HuH-7 (cell line): Measurements from ENCODE around the gene ATP2C2.
"Not testable (repeated sequence)": the region's sequence is repeated elsewhere in the genome, so short reads cannot be mapped to it uniquely, and the experiment has no call there.

Experiments
- DNase-seq: peaks from one replicate; pipeline ENCODE4 v3.0.0; 2011; ENCODE audit warnings: low spot score

ATP2C2 gene

DNA sequence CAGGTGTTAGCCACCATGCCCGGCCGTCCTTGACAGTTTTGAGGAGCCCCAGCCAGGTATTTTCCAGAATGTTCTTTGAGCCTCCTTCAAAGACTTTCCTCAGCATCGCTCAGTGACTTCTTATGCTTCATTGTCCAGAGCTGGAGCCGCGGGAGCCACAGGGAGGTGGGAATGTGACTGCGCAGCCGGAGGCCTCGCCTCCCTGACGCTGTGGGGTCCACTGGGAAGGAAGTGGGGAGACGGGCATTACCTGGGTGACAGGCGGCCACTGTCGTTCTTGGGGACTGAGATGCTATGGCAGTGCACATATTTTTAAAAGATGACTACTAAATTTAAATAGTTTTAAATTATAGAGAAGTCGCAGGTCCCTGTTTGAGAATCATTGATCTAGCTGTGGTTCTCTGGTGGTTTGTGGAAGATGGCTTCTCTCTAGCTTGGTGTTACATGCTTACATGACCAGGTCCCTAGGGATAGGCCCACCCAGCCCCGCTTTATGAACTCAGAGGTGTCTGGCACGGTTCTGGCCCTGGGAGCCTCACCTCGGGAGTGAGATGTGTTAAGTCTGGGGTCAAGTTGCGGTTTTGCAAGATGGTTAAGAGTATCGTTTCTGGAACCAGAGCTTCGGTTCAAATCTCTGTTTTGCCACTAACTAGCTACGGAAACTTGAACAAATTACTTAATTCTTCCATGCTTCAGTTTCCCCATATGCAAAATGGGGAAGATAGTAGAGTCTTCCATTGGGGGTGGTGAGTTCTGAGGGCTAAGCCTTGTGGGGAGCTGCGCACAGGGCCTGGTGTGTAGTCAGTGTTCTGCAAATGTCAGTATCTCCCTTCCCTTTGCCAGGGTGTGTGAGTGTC lies 53.0 kb downstream of the ATP2C2 start:
- DNase-seq, result no peak

DNA sequence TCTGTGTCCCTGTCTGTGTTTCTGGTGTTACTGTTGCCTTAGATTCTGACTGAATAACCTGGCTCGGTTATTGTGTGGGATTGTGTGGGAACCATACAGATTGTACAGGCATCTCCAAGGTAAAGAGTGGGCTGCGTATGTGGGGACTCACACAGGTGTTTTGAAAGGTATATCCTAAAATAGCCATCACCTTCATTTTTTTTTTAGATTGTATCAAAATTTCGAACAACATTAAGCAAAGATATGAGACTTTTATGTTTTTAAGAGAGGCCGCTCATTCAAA lies 53.5 kb downstream of the ATP2C2 start:
- DNase-seq, result no peak

DNA sequence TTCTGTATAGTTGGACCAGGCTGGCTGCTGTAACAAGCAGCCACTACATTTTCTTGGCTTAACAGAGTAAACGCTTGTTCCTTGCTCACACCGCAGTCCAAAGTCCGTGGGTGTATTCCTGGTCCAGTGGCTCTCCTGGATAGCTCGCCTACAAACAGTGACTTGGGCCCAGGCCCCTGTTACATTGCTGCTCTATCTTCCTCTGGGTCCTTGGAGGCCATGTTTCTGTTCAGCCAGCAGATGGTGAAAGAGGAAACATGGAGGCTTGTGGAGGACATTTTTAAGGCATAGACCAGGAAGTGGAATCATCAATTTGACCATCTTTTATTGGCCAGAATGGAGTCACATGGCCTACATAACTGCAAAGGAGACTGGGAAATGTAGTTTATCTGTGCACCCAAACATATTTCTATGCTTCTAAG lies 55.1 kb downstream of the ATP2C2 start:
- DNase-seq, result peak; percentile 63

DNA sequence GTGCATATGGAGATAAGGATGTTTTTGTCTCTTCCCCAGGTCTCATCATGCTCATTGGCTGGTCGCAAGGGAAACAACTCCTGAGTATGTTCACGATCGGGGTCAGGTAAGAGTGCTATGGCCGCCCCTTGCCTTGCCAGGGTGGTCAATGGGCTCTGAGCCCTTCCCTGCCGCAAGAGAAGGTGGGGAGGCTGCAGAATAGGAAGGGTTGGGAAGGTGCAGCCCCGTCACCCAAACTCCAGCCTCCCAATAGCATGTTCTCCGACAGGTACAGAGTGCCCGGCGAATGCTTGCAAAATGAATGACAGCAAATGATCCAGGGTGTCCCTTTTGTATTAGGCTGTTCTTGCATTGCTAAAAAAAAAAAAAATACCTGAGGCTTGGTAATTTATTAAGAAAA lies 57.4 kb downstream of the ATP2C2 start:
- DNase-seq, result no peak

DNA sequence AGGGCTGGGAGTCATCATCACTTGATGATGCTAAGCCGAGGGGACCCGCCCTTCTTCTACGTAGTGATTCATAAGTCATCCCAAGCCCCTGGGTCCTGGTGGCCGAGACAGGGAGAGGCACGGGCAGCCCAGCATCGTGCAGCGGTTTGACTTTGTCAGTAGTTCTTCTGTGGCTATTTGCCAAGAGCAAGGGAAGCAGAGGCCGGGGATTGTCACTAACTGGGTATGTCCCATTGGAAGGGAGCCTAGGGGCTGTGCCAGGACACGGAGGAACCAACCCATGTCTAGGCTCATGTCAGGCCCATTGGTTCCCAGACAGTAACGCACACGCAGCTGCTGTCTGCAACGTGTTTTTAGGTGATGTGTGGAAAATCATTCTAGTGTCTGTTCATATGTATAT lies 58.5 kb downstream of the ATP2C2 start:
- no peak for DNase-seq

DNA sequence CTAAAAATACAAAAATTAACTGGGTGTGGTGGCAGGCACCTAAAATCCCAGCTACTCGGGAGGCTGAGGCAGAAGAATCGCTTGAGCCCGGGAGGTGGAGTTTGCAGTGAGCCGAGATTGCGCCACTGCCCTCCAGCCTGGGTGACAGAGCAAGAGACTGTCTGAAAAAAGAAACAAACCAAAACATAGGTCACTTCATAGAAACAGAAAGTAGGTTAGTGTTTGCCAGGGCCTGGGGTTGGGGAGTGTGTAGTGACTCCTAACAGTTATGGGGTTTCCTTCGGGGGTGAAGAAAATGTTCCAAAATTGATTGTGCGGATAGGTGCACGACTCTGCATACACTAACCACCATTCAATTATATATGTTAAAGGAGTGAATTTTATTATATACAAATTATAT lies 59.2 kb downstream of the ATP2C2 start:
- no peak for DNase-seq

DNA sequence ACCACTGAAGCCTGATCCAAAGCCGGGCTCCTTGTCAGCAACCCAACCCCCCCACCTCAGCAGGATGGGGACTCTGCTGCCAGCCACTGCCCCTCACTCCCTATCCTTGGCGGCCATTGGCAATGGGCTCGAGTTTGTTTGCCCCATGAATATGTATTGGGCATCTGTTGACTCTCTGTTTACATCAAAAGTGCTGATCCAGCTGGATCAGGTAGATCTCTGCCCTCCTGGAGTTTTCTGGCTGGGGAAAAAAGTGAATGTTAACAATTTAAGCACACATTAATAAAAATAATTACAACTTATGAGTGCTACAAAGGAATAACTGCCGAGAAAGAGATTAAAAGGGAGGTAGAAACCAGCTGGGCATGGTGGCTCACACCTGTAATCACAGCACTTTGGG lies 62.5 kb downstream of the ATP2C2 start:
- no peak for DNase-seq

DNA sequence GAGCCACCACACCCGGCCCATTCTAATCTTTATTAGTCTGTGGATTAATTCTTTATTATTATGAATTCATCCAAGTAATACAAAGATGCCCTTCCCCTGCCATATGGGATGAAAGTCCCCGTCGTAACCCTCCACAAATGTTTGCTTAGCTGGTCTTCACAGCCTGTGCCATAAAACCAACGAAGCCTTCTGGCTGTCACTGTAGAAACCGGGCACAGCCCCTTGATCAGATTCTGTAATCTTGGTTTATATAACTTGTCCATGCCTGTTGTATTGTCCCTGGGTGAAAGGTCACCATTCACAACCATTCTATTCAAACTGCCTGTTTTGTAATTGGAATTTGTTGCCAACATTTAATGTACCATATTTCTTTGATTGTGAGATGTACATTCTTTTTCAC lies 66.5 kb downstream of the ATP2C2 start:
- no peak for DNase-seq

DNA sequence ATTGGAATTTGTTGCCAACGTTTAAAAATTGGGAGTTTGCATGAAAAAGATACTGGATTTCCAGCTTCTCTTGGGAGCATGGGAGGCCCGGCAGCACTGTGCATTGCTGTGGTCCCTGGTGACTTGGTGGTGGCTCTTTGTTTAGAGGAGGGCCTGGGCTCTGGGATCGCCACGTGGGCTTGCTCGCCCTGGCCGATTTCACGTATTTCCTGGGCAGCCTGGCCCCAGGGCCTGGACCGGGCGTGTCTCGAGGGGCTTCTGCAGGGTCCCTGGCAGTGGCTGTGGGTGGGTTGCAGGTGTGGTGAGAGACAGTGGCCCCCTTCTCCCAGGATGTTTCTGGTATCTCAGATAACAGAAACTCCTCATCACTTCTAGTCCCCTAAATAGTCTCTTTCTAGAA lies 67.9 kb downstream of the ATP2C2 start:
- no peak for DNase-seq

DNA sequence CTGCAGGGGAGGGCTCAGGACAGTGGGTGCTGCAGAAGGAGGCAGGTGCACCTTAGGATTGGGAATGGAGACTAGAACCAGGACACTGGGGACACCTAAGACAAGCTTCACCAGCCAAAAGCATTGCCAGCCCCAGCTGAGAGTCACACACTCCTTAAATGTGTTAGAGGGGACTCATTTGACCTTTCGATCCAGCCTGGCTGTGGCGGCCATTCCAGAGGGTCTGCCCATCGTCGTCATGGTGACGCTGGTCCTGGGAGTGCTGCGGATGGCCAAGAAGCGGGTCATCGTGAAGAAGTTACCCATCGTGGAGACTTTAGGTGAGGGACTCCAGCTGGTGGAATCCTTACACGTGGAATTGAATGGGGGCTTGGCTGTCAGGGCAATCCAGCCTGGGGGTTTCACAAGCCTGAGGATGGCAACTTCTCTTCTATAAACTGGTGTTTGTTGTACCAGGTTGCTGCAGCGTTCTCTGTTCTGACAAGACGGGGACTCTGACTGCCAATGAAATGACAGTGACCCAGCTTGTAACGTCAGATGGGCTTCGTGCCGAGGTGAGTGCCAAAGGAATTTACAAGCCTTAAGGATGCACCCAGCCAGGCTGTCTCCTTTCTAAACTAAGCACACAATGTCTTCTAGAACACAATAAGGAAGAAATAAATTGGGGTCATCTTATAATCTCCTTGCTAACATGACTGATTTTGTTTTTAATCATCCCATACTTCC lies 70.8 kb downstream of the ATP2C2 start:
- DNase-seq, result no peak

DNA sequence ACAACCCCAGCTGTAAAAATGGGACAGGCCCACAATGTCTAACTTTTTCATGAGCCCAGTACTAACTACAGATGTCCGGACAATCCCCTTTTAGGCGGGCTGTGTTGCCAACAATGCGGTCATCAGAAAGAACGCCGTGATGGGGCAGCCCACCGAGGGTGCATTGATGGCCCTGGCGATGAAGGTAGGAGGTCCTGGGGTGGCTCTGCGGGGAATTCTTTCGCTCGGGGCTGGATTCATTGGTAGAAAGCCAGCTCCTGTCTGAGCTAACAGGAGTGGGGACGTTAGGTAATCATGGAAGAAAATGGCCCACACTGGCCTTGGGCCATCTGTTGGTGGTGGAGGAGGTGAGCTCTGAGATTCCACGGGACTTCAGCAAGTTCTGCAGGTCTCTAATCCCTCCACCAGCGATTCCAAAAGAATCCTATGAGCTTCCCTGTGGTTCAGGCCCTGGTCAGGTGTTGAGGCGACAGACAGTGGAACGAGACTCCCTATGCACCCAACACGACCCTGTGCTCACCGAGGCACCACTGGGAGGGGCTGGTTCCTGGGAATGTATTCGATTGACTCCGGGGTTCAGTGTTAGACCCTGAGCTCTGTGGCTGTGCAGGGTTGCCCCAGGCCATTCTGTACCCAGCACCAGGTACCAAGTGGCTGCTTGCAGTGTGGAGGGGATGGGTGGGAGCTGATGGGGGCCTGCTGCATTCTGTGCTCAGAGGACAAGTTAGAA lies 74.2 kb downstream of the ATP2C2 start:
- no peak for DNase-seq

DNA sequence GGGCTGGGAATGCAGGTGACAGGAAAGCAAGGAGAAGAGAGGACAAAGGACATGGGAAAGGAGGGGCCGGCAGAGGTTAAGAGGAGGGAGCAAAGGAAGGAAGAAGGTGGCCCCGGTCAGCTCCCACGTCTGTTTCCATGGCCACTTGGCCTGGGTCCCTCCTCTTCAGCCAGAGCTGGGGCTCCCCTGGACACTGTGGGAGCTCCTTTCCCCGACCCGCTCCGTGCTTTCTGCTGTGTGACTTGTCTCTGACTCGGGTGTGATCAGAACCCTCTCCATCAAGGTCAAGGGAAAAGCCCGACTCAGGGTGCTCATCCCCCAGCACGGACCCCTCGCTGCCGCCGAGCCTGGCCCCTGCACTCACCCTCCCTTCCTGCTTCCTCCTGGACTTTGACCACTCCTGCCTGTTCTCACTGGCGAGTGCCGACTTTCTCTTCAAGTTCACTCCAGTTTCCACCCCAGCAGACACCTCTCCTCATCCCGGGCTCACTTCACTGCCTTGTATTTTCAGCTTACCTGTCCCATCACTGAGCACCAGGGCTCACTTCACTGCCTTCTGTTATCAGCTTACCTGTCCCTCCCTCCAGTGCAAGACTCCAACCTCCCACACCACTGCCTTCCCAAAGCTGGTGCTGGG lies 74.9 kb downstream of the ATP2C2 start:
- DNase-seq, result peak; percentile 40

DNA sequence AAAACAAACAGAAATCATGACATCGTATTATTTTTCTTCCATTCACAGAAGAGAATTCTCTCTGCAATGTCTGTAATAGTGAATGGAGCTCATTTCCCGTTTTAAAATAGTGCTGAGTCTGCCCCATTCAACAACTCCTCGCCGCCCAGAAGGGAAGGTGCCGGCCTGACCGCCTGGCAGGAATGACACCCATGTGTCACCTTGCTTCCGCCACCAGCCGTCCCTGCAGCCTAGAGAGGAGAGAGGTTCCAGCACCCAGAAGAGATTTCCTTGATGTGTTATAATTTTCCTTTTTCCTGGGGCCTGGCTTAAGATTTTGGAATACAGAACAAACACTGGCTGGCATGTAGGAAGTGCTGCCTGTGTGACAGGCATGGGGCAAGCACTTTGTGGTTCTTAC lies 76.1 kb downstream of the ATP2C2 start:
- DNase-seq, result no peak

DNA sequence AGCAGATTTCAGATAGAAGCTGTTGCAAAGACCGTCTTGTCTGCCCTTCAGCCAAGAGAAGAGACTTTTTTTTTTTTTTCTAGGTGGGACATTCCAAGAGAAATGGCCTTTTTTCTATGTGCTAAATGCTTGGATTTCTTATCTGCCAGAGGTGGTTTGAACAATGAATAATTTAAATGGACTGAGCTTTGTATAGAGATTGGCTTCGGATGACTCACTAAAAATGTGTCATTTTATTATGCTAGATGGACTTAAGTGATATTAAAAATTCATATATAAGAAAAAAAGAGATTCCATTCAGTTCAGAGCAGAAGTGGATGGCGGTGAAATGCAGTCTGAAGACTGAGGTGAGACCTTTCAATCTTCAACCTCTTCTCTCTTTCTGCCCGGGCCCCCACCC lies 77.7 kb downstream of the ATP2C2 start:
- no peak for DNase-seq

DNA sequence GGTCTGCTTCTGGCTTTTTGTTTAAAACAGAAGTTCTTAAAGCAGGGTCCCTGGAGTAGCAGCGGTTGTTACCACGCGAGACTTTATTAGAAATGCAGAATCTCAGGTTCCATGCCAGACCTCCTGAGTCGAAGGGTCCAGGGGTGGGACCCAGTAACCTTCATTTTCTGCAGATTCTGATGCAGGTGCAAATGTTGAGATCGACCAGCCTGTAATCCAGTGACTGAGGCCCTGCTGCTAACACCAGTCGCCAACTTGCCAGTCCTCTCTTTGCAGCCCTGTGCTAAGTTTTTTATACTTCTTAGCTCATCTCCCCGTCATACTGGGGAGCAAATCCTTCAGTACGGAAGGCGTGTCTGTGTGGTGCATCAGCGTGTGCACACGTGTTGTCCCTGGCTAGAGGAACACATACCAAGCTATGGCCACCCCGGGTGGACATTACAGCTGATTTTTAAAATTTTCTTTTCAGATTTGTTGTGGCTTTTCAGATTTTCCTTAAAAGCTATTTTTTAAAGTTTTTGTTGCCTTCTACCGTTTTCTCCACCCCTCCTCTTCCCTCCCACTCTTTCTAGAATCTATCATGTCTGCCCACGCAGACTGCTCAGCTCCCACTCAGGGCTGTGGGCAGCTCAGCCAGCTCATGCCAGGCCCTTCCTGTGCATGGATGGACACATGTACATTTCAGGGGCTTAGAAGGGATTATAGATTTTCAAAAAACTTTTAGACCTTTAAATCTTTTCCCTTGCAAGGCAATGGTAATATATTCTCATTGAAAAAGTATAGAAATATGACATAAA lies 78.5 kb downstream of the ATP2C2 start:
- no peak for DNase-seq

DNA sequence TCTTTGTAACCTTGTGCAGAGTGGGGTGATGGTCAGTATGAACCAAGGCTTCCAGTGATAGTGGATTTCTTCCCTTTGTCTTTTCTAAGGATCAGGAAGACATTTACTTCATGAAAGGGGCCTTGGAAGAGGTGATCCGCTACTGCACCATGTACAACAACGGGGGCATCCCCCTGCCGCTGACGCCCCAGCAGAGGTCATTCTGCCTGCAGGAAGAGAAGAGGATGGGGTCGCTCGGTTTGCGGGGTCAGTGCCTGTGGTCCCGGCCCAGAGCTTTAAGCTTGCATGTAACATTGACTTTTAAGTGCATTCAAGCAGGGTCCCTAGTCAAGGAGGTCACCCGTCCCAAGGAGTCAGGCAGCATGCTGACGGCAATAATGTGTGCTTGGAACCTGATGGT lies 80.1 kb downstream of the ATP2C2 start:
- no peak for DNase-seq

DNA sequence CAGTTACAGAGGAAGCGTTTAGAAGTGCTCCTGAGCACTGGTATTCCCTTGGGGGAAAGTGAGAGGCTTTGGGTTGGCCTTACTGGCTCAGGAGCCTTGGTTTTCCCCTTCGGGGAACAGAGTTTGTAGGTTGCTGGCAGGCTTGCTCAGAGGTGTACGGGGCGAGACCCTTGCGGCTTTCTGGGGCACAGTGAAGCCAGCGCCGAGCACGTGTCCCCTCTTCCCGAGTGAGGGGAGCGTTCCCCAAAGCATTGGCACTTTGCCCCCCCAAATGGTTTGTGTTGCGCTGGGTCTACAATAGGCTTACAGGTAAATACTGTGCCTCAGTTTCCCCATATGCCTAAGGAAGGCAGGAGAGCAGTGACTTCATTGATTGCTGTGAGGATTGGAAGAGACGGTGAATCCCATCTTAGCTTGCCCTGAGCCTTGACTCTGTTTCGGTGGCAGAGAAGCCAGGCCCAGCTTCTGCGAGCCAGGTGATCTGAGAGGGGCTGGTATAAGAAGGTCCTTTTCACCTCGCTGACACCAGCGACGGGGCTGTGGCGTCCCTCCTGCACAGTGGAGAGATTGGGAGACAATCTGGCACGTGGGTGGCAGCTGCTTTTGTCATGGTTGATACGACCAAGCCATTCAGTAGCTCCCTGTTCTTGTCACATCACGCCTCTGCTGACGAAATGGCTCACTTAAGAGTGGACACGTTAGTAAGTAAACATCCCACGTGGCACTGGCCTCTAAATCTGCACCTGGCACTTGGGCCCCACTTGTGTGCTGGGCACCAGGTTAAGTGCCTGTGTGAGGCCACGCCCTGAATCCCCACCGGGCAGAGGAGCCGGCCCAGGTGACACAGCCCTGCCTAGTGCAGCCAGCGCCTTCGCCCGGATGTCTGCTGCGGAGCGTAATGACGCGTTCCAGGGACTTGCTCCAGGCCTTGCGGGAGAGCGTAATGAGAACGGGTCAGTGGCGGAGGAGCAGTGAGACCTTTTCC lies 81.1 kb downstream of the ATP2C2 start:
- no peak for DNase-seq

DNA sequence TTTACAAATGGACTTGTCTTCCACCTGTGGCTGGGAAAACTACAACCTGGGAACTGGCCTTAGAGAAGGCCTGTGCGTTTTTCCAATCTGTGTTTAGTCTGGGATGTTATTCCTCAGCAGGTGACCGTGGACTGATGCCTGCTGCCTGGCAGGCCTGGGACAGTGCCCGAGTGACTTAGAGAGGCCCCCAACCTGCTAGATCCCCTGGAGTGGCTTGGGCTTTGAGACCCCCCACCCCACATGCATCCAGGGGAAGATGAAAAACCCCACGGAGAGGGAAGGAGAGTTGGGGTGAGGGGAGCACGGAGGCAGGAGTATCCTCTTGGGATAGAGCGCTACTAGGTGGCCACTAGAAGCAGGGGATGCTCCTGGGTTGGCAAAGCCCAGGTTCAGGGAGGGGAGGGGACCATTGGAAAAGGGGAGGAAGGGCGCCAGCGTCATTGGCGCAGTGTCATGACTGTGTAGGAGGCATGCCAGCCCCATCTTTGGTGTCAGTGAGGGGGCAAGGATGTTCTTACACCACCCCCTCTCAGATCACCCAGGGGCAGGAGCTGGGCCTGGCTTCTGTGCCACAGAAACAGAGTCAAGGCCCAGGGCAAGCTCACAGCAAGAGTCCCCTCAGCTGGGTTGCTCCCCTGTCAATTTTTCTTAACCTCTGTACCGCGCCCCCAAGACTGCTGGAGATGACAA lies 82.0 kb downstream of the ATP2C2 start:
- no peak for DNase-seq

DNA sequence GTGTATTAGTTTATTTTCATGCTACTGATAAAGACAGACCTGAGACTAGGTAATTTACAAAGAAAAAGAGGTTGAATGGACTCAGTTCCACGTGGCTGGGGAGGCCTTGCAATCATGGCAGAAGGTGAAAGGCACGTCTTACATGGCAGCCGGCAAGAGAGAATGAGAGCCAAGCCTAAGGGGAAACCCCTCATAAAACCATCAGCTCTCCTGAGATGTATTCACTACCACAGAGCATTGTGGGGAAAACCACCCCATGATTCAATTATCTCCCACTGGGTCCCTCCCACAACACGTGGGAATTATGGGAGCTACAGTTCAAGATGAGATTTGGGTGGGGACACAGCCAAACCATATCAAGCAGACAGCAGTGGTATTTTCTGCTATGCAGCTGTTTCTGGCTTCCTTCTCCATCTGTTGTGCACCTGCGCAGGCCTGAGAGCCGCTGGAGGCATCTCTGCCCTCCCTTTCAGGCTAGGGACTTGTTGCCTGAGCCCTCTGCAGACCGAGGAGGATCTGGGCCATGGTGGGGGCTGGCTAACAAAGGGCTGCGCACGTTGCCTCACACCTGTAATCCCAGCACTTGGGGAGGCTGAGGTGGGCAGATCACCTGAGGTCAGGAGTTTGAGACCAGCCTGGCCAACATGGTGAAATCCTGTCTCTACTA lies 82.8 kb downstream of the ATP2C2 start:
- not testable (repeated sequence) for DNase-seq
